PC-9 (cell line): ENCODE results near the gene KCNJ8. TPM values are rescaled to one million over a fixed set of nuclear protein-coding genes. Genes with fewer than 3 reads are reported as not detected.

Experiments
- BruUV-seq: library from RNA; stranded (reverse); fragments of 400-500 nt; replicated peaks from 2 replicates; lab custom pipeline; 2021; lab: Mats Ljungman, UMichigan
- CTCF ChIA-PET: fragments of 300-600 bp; sonication (Branson Sonifier 250); formaldehyde crosslinking; loops from one replicate; lab custom pipeline; 2022; ENCODE audit warnings: antibody characterized with exemption; lab: Charles Lee
- POLR2A ChIA-PET: fragments of 300-600 bp; sonication (Branson Sonifier 250); formaldehyde crosslinking; loops from one replicate; lab custom pipeline; 2022; ENCODE audit warnings: antibody characterized with exemption; ENCODE audit not compliant: unreplicated experiment; lab: Charles Lee
- DNase-seq, 2 experiments: peaks; one replicate each; pipeline versions ENCODE4 v3.0.0 to v3.0.0-alpha.2; 2015 to 2022; ENCODE audit warnings: mixed read lengths in 1 of 2
- H2AFZ ChIP-seq: fragments of 200-600 bp; sonication (generic); 2 replicates; pipeline ENCODE4 v1.8.1; 2017; ENCODE audit warnings: antibody characterized with exemption
- H3F3A ChIP-seq: fragments of 200-600 bp; sonication (generic); 2 replicates; pipeline ENCODE4 v1.8.1; 2017; ENCODE audit warnings: antibody characterized with exemption, mild to moderate bottlenecking, low read depth; ENCODE audit not compliant: insufficient read depth
- H3K27ac ChIP-seq: fragments of 200-600 bp; sonication (generic); 2 replicates; pipeline ENCODE4 v1.6.1; 2016; ENCODE audit warnings: mixed run types
- H3K27me3 ChIP-seq: fragments of 200-600 bp; sonication (generic); 2 replicates; pipeline ENCODE4 v1.6.1; 2016; ENCODE audit warnings: low read depth, mixed run types; ENCODE audit not compliant: insufficient read depth
- H3K36me3 ChIP-seq: fragments of 200-600 bp; sonication (generic); 2 replicates; pipeline ENCODE4 v1.6.1; 2016; ENCODE audit warnings: low read depth, mixed run types
- H3K4me1 ChIP-seq: fragments of 200-600 bp; sonication (generic); replicated peaks from 2 replicates; pipeline ENCODE4 v1.6.1; 2016; ENCODE audit warnings: mixed run types; ENCODE audit not compliant: insufficient read depth
- H3K4me2 ChIP-seq: fragments of 200-600 bp; sonication (generic); 2 replicates; pipeline ENCODE4 v1.6.1; 2017; ENCODE audit warnings: mixed run types
- H3K4me3 ChIP-seq: fragments of 200-600 bp; sonication (generic); 2 replicates; pipeline ENCODE4 v1.6.1; 2016; ENCODE audit warnings: mixed run types
- H3K79me2 ChIP-seq: fragments of 200-600 bp; sonication (generic); 2 replicates; pipeline ENCODE4 v1.6.1; 2017; ENCODE audit warnings: low read depth, mixed run types
- H3K9me2 ChIP-seq: fragments of 200-600 bp; sonication (generic); 2 replicates; pipeline ENCODE4 v1.8.1; 2017; ENCODE audit warnings: mild to moderate bottlenecking; ENCODE audit not compliant: insufficient read depth
- H3K9me3 ChIP-seq: fragments of 200-600 bp; sonication (generic); 2 replicates; pipeline ENCODE4 v1.8.1; 2016; ENCODE audit warnings: low read depth; ENCODE audit not compliant: insufficient read depth
- H4K20me1 ChIP-seq: fragments of 200-600 bp; sonication (generic); 2 replicates; pipeline ENCODE4 v1.8.1; 2017; ENCODE audit not compliant: insufficient read depth
- EZH2 ChIP-seq: fragments of 200-600 bp; sonication (generic); IDR thresholded peaks from 2 replicates; pipeline ENCODE4 v1.8.0; 2017; ENCODE audit warnings: antibody characterized with exemption, low read depth
- intact Hi-C: fragments of 100-400 bp; cut with micrococcal nuclease; formaldehyde crosslinking; loops from one replicate; pipeline ENCODE4 v1.10.0; 2022; ENCODE audit not compliant: unreplicated experiment
- total RNA-seq: library from RNA; stranded (reverse); gene quantifications from 2 replicates; pipeline ENCODE4 v1.2.3, GENCODE V29; 2021
- TF ChIP-seq, protein P1 (sequence below): fragments of 200-600 bp; sonication (generic); conservative IDR thresholded peaks from 2 replicates; pipeline ENCODE4 v1.6.1; 2017; ENCODE audit warnings: mixed run types, antibody characterized with exemption, mild to moderate bottlenecking, moderate library complexity

The KCNJ8 gene
- total RNA-seq, 1 experiment from 2014 or later: not detected

DNA sequence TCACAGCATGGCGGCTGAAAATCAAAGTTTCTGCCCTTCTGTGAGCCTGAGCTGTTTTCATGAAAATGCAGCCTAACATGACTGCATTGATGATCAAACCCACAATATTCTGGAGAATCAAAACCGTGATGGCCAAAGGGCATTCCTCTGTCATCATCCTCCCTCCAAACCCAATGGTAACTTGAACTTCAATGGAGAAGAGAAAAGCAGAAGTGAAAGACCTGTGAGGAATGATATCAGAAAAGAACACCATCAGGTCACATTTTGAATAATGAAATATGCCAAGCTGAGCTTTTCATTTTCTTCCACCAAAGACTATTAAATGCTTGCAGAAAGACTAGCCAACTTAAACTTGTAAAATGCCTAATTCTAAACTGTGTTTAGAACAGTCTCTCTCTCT is 8.1 kb downstream of the KCNJ8 start:
- POLR2A ChIA-PET: no interaction called here
- TF ChIP-seq, protein P1, sequence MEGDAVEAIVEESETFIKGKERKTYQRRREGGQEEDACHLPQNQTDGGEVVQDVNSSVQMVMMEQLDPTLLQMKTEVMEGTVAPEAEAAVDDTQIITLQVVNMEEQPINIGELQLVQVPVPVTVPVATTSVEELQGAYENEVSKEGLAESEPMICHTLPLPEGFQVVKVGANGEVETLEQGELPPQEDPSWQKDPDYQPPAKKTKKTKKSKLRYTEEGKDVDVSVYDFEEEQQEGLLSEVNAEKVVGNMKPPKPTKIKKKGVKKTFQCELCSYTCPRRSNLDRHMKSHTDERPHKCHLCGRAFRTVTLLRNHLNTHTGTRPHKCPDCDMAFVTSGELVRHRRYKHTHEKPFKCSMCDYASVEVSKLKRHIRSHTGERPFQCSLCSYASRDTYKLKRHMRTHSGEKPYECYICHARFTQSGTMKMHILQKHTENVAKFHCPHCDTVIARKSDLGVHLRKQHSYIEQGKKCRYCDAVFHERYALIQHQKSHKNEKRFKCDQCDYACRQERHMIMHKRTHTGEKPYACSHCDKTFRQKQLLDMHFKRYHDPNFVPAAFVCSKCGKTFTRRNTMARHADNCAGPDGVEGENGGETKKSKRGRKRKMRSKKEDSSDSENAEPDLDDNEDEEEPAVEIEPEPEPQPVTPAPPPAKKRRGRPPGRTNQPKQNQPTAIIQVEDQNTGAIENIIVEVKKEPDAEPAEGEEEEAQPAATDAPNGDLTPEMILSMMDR: no peak
- no peak for TF ChIP-seq EZH2

DNA sequence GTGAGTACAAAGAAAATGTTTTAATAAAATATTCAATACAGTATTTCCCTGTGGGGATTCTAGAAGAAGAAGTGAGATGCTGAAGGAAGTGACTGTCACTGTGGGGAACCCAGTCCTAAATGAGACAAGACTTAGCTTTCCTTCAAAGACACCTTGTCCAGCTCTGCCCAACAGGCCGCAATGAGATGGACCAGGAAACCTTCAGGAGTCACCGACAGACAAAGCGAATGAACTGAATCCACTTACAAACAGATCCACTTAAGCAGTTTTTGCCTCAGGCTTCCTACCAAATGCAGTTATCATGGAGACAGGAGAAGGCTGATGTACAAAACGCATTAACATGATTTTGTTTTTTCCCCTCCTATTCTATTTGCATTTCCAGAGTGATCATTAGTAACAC is 9.6 kb downstream of the KCNJ8 start:
- Histone ChIP-seq H4K20me1 (no peaks in the 10 kb centered on the region), H3K9me2 (no peaks in the 10 kb centered on the region), H3K4me3 (no peak overlapping the region), H3K4me1 (no peaks in the 10 kb centered on the region), H3K79me2 (no peaks in the 10 kb centered on the region), H3K4me2 (no peak overlapping the region), H3F3A (no peaks in the 10 kb centered on the region), H3K27ac (no peak overlapping the region), H2AFZ (no peak overlapping the region), H3K36me3 (no peaks in the 10 kb centered on the region), H3K27me3 (no peaks in the 10 kb centered on the region), H3K9me3 (no peaks in the 10 kb centered on the region)
- POLR2A ChIA-PET: no interaction called here
- DNase-seq: no peak
- intact Hi-C loops: no loop called here
- no TSS peak for BruUV-seq
- CTCF ChIA-PET: no interaction called here
- no peak for TF ChIP-seq EZH2
- TF ChIP-seq, protein P1: no peak

More for the DNA sequence above, 8.1 kb downstream of the KCNJ8 start:
- H3K27ac ChIP-seq: no peak overlapping the region
- H3K4me1 ChIP-seq: no peaks in the 10 kb centered on the region
- no peaks in the 10 kb centered on the region for H3K9me3 ChIP-seq
- BruUV-seq: no TSS peak
- H3K4me3 ChIP-seq: no peak overlapping the region
- H4K20me1 ChIP-seq: no peaks in the 10 kb centered on the region
- intact Hi-C loops: no loop called here
- H3K79me2 ChIP-seq: no peaks in the 10 kb centered on the region
- H3F3A ChIP-seq: no peaks in the 10 kb centered on the region
- H3K9me2 ChIP-seq: no peaks in the 10 kb centered on the region
- CTCF ChIA-PET: no interaction called here
- no peak overlapping the region for H3K4me2 ChIP-seq
- no peaks in the 10 kb centered on the region for H3K36me3 ChIP-seq
- no peak overlapping the region for H2AFZ ChIP-seq
- DNase-seq: no peak
- H3K27me3 ChIP-seq: no peaks in the 10 kb centered on the region

DNA sequence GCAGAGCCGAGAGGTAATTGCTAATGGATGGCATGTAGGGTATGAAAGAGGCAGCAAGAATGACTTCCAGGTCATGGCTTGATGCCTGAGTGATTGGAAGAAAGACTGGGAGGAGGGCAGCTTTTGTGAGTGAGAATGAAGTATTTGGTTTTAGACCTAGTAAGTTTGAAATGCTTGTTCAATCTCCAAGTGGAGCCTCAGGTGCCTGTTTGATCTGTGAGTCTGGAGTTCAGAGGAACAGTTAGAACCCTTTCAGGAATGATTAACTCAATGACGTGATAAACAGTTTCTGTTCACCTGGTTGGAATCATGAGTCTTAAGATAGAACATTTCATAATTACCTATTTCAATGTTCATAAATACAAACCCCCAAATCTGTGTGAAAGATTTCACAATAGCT is 10.4 kb downstream of the KCNJ8 start:
- CTCF ChIA-PET: no interaction called here

More for the DNA sequence above, 10.4 kb downstream of the KCNJ8 start:
- TF ChIP-seq, protein P1: no peak
- TF ChIP-seq EZH2: no peak
- no peaks in the 10 kb centered on the region for H4K20me1 ChIP-seq
- intact Hi-C loops: no loop called here
- H3K27ac ChIP-seq: no peak overlapping the region
- H3K4me3 ChIP-seq: no peak overlapping the region
- BruUV-seq: no TSS peak
- no peaks in the 10 kb centered on the region for H3K4me1 ChIP-seq
- POLR2A ChIA-PET: no interaction called here
- no peak overlapping the region for H2AFZ ChIP-seq
- H3K79me2 ChIP-seq: no peaks in the 10 kb centered on the region
- no peak overlapping the region for H3K4me2 ChIP-seq
- no peaks in the 10 kb centered on the region for H3K27me3 ChIP-seq
- H3K9me2 ChIP-seq: no peaks in the 10 kb centered on the region
- no peaks in the 10 kb centered on the region for H3F3A ChIP-seq
- H3K9me3 ChIP-seq: no peaks in the 10 kb centered on the region
- DNase-seq: no peak
- no peaks in the 10 kb centered on the region for H3K36me3 ChIP-seq
